ENCODE measurements around the gene KANK4.

The KANK4 gene

DNA sequence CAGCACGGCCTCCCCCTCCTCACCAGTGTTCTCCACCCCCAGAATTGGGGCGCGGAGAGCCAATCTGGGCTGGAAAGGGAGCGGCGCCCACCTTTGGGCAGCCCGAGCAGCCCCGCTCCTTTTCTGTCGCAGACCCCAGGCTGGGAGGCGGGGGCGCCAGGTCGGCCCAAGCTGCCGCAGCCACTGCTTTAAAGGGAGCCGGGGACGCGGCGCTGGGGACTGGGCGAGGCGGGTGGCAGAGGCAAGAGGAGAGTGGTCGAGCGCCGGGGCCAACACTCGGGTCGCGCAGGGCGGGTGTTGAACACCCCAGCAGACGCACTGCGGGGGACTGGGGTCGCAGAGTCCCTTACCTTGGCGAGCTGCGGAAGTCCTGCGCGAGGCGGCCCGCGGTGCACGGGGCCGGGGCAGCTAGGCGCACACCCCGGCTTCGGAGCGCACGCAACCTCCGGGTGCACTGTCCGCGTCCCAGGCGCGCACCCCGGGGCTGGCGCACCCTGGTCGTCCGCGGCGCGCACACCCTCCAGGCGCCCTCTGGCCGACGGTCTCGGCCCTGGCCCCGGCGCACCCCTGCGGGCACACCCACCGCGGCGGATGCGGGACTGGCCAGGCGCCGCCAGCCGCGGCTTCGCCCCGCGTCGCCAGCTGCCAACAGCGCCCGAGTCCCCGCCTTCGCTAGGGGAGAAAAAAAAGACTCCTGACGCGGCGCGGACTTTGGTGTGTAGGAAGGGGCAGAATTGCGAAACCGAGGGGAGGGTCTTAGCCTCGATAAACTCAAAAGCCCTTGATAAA, at the start of gene KANK4:
KANK4 (minus strand) TSS at position 679 of the 789 bp plus-strand sequence. CDS start 37,870 bp downstream, outside the sequence.
- peak within 1 kb of the TSS; percentile 42 for H3K4me3 ChIP-seq (ENCODE audit: low read depth, low read length)
- DNase-seq (ENCODE audit: low read depth), result no peak

DNA sequence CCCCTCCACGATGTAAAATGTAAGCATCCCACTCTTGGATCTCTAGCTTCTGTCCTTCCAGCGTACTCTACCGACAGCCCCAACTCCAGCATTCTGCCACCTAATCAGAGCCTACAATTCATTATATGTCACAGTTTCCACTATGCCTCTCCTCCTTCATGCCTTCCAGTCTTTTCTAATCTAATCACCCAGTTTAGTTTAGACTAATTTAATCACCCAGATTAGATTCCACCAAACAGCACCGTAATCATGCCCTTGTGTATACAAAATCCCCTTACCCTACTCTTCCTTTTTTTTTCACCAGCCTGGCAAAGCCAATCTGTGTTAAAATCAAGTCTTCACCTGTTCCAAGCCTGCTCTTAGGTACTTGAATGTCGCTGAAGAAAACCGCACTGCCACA, 49.8 kb upstream of the KANK4 start:
- no peak for DNase-seq (ENCODE audit: low read depth)
- H3K4me3 ChIP-seq (ENCODE audit: low read depth, low read length), result no peak overlapping the region

DNA sequence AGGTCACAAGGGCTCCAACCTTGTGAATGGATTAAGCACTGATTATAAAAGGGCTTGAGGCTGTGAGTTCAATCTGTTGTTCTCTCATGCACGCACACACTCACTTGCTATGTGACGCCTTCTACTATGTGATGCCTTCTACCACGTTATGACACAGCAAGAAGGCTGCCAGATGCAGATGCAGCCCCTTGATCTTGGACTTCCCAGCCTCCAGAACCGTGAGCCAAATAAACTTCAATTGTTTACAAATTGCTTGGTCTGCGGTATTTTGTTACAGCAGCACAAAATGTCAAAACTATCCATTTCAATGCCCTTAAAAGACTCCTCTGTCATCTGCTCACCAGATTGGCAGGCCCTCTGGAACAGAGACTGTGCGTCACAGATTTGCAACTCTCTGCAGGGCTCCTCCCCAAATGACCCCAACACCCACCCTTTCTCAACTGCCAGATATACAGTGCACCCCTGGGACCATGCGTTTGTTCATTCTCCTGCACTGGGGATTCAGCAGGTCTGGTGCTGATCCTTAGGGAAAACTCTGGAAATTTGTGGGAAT, 47.8 kb upstream of the KANK4 start:
- no peak overlapping the region for H3K4me3 ChIP-seq (ENCODE audit: low read depth, low read length)
- no peak for DNase-seq (ENCODE audit: low read depth)

DNA sequence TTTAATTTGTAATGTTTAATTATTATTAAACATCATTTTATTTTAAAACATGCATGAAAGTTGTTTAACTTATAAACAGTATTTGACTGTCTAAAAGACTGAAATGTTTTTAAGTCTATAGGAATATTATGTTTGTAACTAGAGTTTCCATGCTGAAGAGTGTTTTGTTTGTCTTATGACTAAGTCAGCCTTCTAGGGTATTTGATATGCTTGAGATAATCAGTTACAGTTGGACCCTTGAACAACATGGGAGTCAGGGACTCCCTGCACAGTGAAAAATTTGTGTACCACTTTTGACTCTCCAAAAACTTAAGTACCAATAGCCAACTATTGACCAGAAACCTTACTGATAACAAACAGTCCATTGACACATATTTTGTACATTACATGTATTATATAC, 45.5 kb upstream of the KANK4 start:
- DNase-seq (ENCODE audit: low read depth), result no peak

DNA sequence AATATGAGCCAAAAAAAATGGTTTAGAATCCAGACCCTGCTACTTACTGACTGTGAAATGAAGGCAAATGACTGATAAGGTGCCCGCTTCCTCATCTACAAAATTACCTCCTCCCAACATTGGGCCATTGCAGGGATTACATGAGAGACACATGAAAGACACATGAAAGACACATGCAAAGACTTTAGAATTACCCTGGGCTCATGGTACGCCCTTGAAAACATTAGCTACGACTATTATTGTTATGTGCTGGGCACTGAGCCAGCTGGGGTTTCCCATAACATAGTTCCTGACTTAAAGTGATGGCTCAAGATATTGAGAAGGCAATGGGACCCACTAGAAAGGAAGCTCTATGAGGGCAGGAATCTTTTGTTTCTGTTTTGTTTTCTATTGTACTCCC, 43.7 kb upstream of the KANK4 start:
- no peak for DNase-seq (ENCODE audit: low read depth)
- H3K4me3 ChIP-seq (ENCODE audit: low read depth, low read length), result no peak overlapping the region

More for the DNA sequence above, 45.5 kb upstream of the KANK4 start:
- H3K4me3 ChIP-seq (ENCODE audit: low read depth, low read length), result no peak overlapping the region

DNA sequence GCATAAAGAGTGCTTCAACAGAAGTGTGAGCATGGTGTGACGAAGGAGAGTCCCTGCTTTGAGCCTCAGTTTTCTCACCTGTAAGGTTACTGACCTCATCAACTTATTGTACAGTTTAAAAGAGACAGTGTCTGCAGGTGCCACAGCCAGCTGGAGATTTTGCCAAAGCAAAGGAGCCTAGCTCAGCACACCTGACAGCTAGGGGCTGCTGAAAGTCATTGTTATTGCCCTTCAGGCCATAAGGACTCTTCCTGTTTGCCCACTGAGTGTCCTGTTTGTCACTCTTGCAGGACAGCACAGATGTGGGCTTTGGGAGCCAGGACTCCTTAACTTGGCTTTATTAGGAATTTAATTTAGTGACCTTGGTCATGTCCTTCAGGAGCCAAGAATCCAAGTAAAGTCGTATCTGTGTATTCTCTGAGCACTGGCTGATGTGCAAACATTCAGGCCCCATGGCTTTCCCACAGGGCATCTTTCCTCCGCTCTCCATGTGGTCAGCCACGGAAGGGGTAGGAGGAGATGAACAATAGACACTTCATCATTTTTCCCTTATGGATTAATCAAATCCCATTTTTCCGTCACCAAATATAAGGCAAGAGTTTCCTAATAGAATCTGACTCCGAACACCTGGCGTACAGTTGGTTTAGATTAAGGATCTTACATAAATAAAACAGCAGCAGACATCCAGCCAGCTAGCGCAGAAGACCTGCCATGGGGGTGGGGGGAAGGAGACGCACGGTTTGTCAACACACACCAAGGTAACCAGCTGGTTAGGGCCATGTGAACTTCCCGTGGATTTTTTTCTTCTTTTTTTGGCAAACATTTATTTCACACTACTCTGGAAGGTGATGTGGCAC, 43.1 kb upstream of the KANK4 start:
- H3K4me3 ChIP-seq (ENCODE audit: low read depth, low read length), result no peak overlapping the region
- no peak for DNase-seq (ENCODE audit: low read depth)

DNA sequence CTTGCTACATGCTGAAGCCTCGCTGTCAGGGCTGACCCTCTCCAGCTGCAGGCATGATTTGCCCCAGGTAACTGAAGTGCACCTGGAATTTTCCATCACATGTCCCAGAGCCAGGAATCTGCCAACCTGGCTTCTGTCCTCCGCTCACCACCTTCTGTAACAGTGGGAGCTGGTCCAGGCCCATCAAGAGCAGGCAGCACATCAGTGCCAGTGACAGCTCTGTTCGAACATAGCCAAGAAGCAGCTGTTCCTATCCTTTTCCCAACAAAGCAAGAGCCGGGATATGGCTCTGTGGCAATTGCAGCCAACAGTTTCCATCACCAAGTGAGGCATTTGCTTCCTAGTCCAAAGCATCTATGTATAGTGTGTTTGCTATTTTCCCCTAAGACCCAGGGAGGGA, 42.2 kb upstream of the KANK4 start:
- no peak for DNase-seq (ENCODE audit: low read depth)

DNA sequence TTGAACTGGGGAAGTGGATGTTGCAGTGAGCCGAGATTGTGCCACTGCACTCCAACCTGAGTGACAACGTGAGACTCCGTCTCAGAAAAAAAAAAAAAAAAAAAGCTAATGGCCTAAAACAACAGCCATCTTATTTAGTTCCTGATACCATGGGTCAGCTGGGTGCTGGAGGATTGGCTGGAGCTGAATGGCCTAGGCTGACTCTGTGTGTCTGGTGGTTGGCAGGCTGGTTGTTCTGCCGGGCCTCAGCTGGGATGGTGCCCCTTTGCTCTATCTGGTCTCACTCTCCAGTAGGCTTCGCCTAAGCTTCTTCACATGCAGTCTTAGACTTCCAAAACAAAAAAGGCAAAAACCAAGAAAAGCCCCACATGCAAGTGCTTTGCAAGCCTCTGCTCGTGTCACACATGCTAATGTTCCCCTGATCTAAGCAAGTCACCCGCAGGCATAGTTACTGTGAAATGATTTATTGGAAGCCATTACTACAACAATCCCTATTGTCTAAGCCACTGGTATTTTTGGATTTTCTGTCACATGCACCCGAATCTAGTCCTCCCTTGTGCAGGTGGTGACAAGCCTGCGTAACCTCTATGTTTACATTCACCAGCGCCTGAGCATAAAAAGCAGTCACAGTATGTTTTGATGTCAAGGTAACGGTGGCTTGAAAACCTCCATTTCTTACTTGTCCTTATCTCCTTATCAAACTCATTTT, 39.6 kb upstream of the KANK4 start:
- H3K4me3 ChIP-seq (ENCODE audit: low read depth, low read length), result no peak overlapping the region
- DNase-seq (ENCODE audit: low read depth), result no peak

More for the DNA sequence above, 42.2 kb upstream of the KANK4 start:
- no peak overlapping the region for H3K4me3 ChIP-seq (ENCODE audit: low read depth, low read length)

DNA sequence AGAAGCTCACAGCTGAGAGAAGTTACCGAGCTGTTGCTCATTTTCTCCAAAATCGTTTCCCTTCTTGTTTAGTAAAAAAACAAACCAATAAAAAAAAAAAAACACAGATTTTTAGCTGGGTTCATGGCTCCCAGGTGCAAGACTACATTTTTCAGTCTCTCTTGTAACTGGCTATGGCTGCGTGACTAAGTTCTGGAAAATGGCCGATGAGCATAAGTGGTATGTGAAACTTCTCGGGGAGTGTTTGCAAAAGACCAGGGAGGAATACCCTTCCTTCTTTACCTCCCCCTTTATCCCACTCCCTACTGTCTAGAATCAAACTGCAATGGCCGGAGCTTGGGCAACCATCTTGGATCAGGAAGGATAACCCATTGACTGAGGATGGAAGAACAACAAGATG, 38.7 kb upstream of the KANK4 start:
- no peak for DNase-seq (ENCODE audit: low read depth)
- no peak overlapping the region for H3K4me3 ChIP-seq (ENCODE audit: low read depth, low read length)

DNA sequence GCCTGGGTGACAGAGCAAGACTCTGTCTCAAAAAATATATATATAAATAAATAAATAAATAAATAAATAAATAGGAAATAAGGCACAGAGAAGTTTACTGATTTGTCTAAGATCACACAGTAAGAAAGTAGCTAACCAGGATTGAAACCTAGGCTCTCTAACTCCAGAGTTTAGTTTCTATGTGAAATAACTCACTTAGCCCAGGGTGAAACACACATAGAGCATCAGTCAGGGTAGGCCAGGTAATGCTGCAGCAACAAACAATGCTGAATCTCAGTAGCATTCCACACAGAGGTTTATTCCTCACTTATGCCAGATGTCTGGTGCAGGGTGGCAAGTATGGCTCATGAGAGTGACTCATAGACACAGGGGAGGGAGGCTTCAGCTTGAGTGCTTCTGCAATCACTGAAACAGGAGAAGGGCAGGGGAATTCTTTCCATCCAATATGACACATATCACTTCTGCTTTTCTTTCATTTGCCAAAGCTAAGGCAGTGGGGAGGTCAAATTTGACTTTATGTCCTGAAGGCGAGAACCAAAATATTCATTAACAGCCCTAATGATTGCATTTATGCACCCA, 37.1 kb upstream of the KANK4 start:
- peak; percentile 55 for DNase-seq (ENCODE audit: low read depth)
- H3K4me3 ChIP-seq (ENCODE audit: low read depth, low read length), result no peak overlapping the region

DNA sequence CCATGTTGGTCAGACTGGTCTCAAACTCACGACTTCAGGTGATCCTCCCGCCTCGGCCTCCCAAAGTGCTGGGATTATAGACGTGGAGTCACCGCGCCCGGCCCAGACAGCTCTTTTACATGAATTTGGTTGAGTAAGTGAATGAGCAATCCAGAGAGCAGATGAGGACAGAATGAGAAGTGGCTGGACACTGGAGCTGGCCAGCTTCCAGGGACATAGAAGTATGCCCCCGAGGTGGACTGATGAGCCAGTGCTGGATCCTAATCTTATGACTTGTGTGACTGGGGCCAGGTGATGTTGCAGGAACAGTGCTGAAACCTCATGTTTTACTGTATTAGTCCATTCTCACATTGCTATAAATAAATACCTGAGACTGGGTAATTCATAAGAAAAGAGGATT, 35.9 kb upstream of the KANK4 start:
- no peak overlapping the region for H3K4me3 ChIP-seq (ENCODE audit: low read depth, low read length)
- DNase-seq (ENCODE audit: low read depth), result no peak

DNA sequence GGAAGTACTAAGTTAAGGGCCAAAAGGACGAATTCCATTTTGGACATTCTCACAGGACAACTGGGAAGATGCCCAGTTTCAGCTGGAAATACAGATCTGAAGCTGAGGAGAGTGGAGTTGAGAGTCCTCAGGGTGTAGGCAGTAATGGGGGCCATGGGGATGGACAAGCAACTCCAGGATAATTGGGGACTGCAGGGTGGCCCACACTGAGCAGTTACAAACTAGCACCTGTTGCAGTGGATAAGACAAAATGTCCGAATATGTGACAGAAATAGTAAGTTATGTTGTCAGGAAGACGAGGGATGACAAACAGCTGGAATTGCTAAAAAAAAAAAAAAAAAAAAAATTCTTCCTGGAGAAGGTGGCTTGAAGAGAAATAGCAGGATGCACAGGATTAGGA, 34.6 kb upstream of the KANK4 start:
- no peak overlapping the region for H3K4me3 ChIP-seq (ENCODE audit: low read depth, low read length)
- no peak for DNase-seq (ENCODE audit: low read depth)

DNA sequence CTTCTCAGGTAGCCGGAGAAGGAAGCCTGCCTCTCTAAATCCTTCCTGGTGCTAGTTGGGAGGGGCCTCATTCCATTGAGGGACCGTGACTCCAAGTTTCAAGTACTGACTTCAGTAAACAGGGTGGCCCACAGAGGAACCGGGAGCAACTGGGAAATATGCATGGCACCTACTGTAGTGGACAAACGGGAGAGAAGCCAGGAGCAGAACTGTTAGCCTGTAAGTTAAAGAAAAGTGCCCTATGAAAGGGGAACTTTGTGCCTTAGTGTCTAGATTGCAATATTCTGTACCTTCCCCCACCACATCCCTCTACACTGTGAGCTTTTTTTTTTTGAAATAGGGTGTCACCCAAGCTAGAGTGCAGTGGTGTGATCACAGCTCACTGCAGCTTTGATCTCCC, 33.2 kb upstream of the KANK4 start:
- no peak for DNase-seq (ENCODE audit: low read depth)
- no peak overlapping the region for H3K4me3 ChIP-seq (ENCODE audit: low read depth, low read length)

DNA sequence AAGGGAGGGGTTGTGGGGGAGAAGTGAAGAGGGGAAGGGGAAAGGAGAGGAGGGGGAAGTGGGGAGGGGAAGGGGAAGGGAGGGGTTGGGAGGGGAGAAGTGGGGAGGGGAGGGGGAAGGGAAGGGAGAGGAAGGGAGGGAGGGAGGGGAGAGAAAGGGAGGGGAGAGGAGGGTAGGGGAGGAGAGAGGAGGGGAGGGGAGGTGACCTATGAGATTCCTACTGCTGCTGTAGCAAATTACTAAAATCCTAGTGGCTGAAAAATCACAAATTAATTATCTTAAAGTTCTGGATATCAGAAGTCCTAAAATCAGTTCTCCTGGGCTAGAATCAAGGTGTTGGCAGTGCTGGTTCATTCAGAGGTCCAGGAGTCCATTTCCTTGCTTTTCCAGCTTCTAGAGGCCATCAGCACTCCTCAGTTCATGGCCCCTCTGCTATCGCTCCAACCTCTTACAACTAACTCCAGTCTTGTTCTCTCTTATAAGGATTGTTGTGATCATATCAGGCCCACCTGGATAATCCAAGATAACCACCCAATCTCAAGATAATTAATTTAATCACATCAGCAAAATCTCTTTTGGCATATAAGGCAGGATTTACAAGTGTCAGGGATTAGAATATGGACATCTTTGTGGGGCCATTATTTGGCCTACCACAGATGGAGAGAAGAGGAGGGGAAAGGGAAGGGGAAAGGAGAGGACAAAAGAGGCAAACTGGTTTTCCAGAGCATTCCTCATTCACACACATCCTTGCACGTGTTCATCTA, 30.4 kb upstream of the KANK4 start:
- DNase-seq (ENCODE audit: low read depth), result no peak

DNA sequence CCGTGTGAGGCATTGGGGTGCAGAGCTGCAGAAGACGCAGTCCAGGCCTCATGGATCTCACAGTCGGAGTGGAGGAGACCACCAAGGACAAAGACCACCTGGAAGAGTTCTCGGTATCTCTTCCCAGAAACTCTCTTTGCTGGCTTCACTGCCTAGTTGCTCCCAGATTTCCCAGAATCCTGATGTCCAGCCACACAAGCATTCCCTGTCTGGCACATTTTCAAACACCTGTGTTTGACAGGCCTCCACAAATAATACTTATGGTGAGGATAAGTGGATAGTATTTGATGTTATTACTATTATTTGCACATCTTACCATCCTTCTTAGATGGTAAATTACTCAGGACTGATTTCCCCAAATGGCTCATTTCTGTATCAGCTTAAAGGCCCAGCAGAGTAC, 27.7 kb upstream of the KANK4 start:
- H3K4me3 ChIP-seq (ENCODE audit: low read depth, low read length), result no peak overlapping the region
- no peak for DNase-seq (ENCODE audit: low read depth)

More for the DNA sequence above, 30.4 kb upstream of the KANK4 start:
- H3K4me3 ChIP-seq (ENCODE audit: low read depth, low read length), result no peak overlapping the region

DNA sequence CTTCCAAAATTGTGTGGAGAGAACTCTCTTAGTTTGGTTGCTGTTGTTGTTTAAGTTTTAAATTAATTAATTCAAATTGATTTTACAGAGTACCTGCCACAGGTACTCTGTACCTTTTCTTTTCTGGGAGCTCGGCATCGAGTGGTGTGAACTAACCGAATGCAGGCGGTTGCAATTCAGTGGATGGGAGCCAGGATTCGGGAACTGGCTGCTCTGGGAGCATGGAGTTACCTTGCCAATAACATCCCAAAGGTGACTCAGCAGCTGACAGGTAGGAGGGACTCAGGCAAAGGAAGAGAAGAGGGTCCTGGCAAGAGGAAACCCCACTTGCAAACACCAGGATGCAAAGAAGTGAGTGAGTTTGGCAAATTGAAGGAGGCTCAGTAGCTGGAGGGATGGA, 24.7 kb upstream of the KANK4 start:
- H3K4me3 ChIP-seq (ENCODE audit: low read depth, low read length), result no peak overlapping the region
- DNase-seq (ENCODE audit: low read depth), result no peak

DNA sequence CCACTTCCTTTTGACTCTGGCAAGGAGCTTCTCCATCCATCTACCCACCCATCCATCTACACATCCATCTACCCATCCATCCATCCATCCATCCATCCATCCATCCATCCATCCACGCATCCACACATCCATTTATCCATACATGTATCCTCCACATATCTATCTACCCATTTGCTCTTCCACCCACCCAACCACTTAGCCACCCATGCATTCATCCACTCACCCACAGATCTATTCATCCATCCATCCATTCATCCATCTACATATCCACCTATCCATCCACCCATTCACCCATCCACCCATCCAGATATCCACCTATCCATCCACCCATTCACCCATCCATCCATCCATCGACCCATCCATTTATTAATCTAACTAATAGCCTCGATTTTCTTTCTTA, 23.0 kb upstream of the KANK4 start:
- DNase-seq (ENCODE audit: low read depth), result no peak
- no peak overlapping the region for H3K4me3 ChIP-seq (ENCODE audit: low read depth, low read length)

DNA sequence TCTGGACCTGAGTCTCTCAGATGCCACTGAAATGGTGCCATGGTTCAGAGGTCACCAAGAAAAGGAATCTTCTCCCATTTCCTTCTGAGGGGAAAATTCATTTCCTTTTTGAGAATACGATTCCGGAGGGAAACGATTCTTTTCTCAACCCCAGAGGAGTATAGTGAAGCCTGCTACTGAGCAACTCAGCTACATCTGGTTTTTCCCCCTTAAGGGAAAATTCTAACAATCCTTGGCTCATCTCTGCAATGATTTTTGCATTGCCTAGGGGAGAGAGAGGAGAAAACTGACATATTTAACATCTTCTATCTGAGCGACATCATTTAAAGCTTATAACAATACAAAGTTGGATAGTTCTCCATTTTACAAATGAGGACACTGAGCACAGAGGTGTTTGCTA, 22.4 kb upstream of the KANK4 start:
- H3K4me3 ChIP-seq (ENCODE audit: low read depth, low read length), result no peak overlapping the region
- no peak for DNase-seq (ENCODE audit: low read depth)

DNA sequence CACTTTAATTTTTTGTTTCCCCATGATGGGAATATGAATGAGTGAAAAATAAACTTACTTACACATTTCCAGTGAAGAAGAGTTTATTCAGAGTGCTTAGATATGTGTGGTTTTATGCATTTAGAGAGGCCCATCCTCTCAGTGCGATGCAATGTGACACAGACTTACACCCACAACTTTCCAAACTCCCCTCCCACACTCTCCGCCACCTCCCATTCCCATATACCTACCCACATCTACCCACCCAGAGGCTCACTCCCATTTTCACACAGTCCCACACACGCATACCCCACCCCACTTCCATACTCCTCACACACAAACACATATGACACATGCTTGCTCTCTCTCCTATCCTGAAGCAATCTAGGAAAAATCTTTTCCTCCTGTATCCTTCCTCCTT, 21.9 kb upstream of the KANK4 start:
- no peak for DNase-seq (ENCODE audit: low read depth)
- H3K4me3 ChIP-seq (ENCODE audit: low read depth, low read length), result no peak overlapping the region
